Muscle of back (tissue), 13 donors: Measurements from ENCODE around the gene OMG. TPM values are rescaled to one million over a fixed set of nuclear protein-coding genes. Genes with fewer than 3 reads are reported as not detected.
"Not testable (repeated sequence)": the region's sequence is repeated elsewhere in the genome, so short reads cannot be mapped to it uniquely, and the experiment has no call there.

Source experiments
- DNase-seq, 3 donors: peaks; one replicate each; pipeline versions ENCODE4 v3.0.0 to v3.0.0-alpha.2; 2013
- long read RNA-seq, 9 donors: transcript quantifications; one replicate each; lab custom pipeline, GENCODE V29; 2026
- polyA plus RNA-seq, 10 donors: library from polyadenylated mRNA; unstranded; fragments of 120-200 nt; gene quantifications; one replicate each; pipeline ENCODE4 v1.2.1, GENCODE V29; 2013; ENCODE audit not compliant: insufficient read length in 10 of 10

OMG gene, protein sequence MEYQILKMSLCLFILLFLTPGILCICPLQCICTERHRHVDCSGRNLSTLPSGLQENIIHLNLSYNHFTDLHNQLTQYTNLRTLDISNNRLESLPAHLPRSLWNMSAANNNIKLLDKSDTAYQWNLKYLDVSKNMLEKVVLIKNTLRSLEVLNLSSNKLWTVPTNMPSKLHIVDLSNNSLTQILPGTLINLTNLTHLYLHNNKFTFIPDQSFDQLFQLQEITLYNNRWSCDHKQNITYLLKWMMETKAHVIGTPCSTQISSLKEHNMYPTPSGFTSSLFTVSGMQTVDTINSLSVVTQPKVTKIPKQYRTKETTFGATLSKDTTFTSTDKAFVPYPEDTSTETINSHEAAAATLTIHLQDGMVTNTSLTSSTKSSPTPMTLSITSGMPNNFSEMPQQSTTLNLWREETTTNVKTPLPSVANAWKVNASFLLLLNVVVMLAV
- under 1 TPM; 0.09 to 0.84 (median 0.38) TPM for polyA plus RNA-seq
- long read RNA-seq, donor 1: 0 reads
- long read RNA-seq, donor 2: 0 reads
- long read RNA-seq, donor 3: 0 reads
- long read RNA-seq, donor 4, partial matches to known transcripts: 0 of 1 reads
- long read RNA-seq, donor 4, other reads (novel, unspliced or antisense): 0 of 1 reads
- long read RNA-seq, donor 5: 0 reads
- long read RNA-seq, donor 6: 0 reads
- long read RNA-seq, donor 7: 0 reads
- long read RNA-seq, donor 8: 0 reads
- long read RNA-seq, donor 9: 0 reads

DNA sequence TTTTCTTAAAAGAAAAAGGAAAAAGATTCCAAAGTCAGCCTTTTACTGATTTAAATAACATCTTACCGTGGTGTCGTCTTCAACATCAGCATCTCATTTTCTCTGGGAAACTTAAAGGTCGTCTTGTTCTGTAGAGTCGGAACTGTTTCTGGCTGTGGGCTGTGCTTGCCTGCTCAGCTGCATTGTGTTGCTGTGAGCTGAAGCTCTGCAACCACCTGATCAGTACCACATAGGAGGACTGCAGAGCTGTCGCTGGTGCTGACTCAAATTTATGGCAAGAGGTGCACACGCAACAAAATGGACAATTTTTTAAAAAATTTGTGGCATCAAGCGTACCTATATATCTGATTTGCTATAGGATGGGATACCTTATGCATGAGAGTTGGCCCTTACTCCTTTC is at the start of gene OMG:
TSS of gene OMG (minus strand) at position 150 of the 400 bp plus-strand sequence. CDS start 908 bp downstream, outside the sequence.
- no peak for DNase-seq

DNA sequence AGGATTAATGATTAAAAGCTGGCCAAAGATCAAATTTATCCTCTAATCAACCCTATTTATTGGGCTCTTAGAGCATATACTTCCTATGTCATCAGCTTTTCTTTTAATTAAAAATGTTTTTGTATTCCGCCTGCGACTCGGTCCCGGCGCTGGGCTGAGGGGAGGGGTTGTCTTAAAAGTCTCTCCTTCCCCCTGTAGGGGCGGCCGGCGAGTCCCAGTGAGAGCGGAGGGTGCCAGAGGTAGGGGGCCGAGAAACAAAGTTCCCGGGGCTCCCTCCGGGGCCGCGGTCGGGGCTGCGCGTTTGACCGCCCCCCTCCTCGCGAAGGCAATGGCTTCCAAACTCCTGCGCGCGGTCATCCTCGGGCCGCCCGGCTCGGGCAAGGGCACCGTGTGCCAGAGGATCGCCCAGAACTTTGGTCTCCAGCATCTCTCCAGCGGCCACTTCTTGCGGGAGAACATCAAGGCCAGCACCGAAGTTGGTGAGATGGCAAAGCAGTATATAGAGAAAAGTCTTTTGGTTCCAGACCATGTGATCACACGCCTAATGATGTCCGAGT is 48.2 kb upstream of the OMG start:
- not testable (repeated sequence) for DNase-seq

DNA sequence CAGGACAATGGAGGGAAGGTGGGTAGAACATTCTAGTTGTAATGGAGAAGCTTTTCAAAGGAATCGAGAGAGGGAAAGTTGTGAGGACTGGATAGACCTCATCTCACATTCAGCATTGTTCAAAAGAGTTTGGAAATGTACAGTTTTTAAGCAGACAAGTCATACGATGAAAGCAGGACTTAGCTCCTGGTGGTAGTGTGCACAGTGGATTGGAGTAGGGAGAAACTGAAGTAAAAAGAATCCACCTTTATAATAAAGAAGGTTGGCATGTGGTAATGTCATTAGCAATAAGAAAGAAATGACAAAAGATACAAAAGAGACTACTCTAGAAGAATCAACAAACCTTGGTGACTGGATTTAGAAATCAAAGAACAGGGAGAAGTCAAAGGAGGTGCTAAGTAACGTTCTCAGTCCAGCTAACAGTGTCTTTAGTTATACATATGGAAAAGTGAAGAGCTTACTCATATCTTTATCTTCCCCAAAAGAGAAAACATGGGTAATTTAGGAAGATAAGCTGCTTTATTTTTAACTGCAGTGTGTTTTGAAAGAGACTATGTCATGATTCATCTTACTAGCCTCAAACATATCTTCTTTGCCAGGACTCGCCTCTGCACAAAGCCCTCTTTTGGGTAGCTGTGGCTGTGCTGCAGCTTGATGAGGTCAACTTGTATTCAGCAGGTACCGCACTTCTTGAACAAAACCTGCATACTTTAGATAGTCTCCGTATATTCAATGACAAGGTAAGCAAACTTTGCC is 43.0 kb upstream of the OMG start:
- peak in 1 of 3 donors; percentile 27 for DNase-seq

DNA sequence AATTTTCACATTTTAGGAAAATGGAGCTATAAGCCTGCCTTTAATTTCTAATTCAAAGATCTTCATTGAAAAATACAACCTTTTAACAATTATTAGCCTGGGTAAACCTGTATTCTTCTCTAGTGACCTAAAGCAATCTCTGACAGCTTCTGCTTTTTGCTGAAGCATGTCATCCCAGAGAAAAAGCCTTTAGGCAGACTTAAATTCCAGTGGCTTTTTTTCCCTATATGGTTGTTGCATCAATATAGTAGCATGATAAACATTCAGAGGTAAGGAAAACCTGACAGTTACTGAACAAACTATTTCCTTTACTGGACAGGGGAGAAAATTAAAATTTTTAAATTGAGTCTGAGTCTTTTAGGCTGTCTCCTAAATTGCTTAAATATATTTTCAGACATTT is 32.2 kb upstream of the OMG start:
- DNase-seq: no peak

DNA sequence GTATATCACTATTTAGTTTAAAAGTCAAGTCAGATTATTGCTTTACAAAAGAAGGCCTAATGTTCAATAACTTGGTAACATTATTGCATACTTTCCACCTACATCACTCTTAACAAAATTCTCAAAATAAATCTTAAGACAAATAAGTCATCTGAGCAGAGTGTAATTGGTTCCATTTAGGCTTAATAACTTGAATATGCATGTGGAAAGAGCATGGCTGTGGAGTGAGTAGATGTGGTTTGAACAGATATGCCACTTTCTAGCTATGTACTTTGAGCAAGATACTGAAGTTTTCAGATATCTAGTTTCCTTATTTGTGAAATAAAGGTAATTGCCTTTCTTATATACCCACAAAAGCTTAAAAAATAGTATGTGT is 31.1 kb upstream of the OMG start:
- DNase-seq: peak in 1 of 3 donors; percentile 53

DNA sequence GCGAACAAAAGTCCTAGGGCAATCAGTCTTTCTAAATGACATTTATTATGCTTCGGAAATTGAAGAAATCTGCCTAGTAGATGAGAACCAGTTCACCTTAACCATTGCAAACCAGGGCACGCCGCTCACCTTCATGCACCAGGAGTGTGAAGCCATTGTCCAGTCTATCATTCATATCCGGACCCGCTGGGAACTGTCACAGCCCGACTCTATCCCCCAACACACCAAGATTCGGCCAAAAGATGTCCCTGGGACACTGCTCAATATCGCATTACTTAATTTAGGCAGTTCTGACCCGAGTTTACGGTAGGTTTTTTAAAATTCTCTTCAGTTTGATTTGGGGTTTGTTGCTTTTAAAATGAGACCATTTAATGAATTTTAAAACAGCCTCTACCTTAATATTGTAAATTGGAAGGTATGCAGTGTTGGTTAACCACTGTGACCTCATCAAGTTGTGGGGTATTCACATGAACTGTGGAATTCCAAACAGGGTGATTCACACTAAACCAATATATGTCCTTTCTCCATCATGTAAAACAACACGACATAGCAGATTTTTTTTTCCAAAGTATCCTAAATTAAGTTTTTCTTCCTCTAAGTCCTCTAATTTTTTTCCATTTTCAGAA is 30.6 kb upstream of the OMG start:
- peak in 1 of 3 donors; percentile 80 for DNase-seq

DNA sequence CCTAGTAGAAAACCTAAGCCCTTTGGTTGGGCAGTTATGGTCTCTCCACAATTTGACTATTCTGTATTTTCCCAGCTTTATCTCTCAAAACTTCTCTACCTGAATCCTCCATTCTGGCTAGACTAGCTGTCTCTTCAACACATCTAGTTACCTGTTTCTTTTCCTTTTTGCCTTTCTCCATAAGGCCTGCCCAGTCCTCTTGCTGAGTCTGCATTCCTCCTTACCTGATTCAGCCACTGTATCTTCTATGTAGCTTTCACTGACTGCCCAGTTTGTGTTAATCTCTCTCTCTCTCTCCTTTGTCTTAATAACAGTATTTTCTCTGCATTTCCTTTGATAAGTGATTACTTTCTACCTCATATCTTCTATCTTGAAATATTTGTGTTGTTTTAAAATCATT is 26.5 kb upstream of the OMG start:
- no peak for DNase-seq

DNA sequence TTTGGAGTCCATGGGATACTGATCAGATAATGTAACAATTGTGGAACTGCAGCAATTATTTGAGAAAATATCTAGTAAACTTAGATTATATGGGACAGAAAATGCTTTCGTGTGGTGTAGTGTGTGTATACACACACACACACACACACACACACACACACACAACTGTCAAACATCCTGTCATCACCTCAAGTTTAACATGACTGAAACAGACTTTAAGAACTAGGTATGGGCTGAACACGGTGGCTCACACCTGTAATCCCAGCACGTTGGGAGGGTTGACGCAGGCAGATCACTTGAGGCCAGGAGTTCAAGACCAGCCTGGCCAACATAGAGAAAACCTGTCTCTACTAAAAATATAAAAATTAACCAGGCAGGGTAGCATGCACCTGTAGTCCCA is 24.9 kb upstream of the OMG start:
- DNase-seq: no peak

DNA sequence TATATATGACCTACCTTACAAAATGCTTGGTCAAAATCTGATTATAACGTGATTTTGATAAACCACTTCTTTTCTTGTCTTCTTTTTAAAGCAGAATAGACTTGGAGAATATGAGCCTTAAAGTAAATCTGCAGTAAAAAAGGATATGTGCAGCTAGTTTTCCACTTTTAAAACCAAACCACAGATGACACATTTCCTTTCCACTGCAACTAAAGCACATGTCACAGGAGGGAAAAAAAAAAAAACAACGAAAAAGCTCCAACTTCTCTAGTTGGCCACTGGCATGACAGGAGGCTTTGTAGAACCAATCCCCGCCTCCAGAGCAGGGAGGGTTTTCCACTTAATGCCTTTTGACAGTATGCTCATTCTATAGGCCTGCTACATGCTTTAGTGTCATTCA is 24.4 kb upstream of the OMG start, which contains the start of gene EVI2A:
TSS of gene EVI2A (minus strand) at position 142 of the 400 bp plus-strand sequence. CDS start 2,609 bp downstream, outside the sequence.
- DNase-seq: peak; percentile 31 to 76 (median 44)

DNA sequence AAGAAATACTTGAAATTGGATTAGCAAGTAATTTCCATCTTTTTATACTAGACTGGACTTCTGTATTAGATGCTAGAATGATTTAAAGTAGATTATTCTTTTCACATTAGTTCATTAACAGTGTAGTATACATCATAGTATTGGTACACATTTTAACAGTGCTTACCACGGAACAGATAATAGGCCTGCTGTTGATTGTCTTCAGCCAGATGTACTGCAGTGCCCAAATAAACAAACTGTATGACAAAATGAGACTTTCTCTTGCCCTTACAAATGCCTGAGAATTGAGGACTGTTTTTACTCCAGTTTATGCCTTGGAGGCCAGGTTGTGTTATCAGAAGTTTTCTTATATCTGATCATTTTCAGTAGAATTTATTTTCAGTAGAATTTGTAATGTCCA is 23.8 kb upstream of the OMG start:
- DNase-seq: no peak

DNA sequence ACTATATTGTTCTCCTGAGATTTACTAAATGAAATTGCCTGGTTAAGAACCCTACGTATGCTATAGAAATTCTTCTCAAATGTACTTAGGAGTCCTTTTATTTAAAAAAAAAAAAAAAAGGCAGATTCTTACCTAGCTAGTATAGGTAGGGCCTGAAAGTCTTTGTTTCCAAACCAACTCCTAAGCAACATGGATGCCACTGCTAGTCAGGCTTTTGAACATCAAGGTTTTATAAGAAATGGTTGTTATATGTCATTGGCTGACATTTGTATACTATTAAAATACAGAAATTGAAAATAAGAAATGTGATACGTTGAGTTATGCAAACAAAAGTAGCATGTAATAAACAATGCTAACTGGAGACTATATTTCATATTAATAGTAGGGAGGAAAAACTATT is 23.2 kb upstream of the OMG start:
- no peak for DNase-seq

DNA sequence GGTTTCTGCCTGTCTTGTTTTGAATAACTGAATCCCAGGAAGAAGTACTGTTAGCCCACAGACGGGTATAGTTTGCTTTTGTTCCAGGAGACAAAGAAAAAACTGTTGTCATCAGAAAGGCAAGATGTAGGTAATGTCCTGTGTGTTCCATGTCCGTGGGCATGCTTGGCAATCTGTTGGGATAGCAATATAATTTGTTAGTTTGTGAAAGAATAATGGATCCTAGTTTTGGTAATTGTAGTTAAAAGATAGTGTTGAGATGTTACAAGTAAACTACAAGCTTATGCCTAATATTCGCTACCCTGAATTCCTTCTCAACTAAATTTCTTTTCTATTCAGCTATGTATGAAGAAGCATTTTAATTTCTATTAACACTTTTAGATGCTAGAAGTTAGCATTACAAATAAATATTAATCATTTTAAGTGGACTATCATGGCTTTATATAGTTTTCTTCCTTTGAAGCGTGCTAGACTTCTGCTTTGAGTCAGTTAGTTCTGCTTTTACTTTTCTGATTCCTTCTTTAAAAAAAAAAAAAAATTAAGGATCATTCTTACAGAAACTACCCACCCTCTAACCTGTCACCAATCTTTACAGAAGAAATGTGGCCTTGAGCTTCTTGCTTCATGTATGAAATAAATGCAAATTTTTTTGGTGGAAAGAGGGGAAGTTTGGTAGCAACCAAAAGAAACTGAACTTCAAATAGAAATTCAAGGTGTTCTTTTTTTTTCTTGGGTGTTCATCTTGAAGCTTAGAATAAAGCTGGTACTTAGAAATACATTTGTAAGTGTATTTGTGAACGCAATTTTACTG is 22.0 kb upstream of the OMG start:
- DNase-seq: no peak

DNA sequence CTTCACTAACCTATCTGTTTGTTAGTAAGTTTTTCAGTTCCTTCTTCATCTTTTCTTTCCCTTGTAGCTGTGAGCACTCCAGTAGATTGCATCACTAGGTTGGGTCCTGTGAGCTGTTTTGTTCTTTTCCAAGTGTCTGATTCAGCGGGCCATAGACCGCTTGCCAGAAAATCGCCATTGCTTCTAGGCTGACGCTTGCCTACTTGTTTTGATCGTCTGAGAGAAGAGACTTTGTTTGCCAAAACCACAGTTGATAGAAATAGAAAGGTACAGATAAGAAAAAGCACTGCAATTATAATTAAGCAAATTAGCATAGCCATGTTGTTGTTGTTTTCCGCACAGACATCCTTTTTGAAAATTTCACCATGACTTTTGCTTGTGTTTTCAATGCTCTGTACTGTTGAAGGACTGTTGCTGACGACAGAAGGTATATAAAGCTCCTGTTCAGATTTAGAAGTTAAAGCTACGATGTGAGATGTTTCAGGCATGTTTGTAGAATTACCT is 21.3 kb upstream of the OMG start:
- peak in 1 of 3 donors; percentile 26 for DNase-seq

DNA sequence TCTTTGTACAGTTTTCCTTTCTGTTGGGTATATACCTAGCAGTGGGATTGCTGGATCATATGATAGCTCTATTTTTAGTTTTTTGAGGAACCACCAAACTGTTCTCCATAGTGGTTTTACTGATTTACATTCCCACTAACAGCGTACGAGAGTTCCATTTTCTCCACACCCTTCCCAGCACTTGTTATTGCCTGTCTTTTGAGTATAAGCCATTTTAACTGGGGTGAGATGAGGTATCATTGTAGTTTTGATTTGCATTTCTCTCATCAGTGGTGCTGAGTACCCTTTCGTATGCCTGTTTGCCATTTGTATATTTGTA is 17.7 kb upstream of the OMG start:
- no peak for DNase-seq

DNA sequence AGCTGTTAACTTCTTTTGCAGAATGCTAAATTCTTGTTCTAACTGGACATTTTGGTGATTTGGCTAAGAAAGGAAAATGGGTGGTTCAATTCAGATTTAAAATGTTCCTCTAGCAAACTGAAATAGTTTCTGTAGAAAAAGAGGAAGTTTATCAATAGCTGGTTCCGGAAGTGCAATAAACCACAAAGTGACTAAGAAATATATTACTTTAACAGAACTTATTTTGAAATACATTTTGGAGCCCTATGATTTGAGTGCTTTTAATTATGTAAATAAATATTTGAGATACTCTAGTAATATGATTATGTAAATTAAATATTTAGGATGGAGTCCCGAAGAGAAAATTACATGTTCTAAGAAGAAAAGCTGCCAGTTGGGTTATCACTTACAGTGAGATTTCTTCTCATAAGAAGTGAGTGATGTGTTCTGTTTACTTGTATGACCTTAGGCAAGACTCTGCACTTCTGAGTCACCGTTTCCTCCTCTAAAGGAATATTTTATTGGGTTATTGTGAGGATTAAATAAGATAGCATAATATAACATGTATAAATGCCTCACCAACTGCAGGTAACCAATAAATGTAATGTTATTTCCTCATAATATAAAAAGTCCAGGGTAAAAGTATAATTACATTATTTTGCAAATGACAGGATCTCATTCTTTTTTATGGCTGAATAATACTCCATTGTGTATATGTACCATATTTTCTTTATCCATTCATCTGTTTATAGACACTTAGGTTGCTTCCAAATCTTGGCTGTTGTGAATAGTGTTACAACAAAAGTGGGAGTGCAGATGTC is 17.1 kb upstream of the OMG start, which contains the start of gene EVI2B:
TSS of gene EVI2B (minus strand) at position 73 of the 800 bp plus-strand sequence. CDS start 8,445 bp downstream, outside the sequence.
- peak in 1 of 3 donors; percentile 20 for DNase-seq

DNA sequence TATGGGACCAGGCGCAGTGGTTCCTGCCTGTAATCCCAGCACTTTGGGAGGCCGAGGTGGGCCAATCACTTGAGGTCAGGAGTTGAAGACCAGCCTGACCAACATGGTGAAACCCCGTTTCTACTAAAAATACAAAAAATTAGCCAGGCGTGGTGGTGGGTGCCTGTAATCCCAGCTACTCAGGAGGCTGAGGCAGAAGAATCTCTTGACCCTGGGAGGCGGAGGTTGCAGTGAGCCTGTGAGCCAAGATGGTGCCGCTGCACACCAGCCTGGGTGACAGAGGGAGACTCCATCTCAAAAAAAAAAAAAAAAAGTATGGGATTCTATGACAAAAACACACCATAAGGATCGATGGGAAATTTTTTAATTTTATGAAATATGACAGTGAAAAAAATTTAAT is 15.2 kb upstream of the OMG start:
- DNase-seq: not testable (repeated sequence)

DNA sequence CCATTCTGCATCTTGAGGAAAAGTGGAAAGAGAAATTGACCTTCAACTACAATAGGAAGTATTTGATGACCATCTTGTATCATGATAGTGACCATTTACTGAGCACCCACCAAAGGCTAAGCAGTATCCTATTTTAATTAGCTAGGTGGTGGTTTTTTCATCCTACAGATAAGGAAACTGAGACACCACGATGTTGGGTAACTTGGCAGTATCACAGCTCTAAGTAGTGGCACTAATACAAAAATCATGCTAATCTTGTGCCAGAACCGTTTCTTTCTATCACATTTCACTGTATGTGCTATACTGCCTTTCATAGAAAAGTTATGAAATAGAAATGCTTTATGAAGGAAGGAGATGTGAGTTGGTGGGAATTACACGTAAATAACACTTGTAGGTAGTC is 14.5 kb upstream of the OMG start:
- no peak for DNase-seq

DNA sequence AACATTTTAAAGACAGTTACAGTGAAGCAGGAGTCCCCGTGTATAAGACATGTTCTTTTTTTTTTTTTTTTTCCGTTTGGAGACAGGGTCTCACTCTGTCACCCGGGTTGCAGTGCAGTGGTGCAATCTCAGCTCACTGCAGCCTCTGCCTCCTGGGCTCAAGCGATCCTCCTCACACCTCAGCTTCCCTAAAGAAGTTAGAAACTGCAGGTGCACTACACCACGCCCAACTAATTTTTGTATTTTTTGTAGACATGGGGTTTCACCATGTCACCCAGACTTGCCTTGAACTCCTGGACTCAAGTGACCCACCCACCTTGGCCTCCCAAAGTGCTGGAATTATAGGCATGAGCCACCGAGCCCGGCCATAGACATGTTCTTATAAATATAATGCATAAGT is 13.8 kb upstream of the OMG start:
- no peak for DNase-seq

DNA sequence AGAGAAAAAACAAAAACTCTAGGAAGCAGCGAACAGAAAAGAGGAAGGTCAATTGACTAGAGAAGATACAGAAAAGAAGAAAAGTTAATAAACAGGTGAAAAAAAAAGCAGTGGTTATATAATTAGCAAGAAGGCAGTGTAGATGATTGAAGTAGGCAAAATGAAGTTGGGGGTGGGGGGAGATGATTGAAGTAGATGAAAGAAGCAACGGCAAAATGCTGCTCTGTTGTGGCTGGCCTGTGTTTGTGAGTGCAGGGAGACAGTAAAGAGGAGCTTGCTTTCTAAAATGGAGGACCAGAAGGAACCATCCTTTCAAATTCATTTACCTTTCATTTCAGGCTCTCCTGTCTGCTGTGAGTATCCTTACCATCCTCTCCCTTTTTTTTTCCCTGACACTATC is 13.2 kb upstream of the OMG start:
- DNase-seq: peak in 1 of 3 donors; percentile 10

DNA sequence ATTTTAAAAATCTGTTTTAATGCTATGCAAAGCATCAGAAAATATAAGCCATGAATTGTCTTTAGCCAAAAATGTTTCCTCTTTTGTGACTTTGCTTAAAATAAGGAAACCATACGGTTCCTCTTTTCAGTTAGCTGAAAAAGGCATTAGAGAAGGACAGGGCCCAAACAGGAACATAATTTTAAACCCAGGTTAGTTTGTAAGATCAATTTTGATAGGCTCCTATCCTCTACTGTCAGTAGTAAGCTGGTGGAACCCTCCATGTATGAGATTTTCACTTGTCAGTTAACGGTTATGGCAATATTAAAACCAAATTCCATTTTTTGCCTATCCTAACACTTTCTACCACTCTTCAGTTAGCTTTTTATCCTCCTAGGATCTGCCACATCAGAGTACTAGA is 12.5 kb upstream of the OMG start:
- DNase-seq: peak in 1 of 3 donors; percentile 19
